HG02884 (cell line): Measurements from ENCODE around the gene UXS1.
A peak's percentile ranks its signal among the peaks of the same experiment; 100 is the strongest.

Experiments
- ATAC-seq: cut with Tn5 transposase; IDR thresholded peaks from one replicate; pipeline ENCODE4 v1.9.1; 2021; ENCODE audit warnings: mild to moderate bottlenecking, moderate library complexity; ENCODE audit not compliant: unreplicated experiment

UXS1 gene

GRCh38 chr2:106161938-106162820, 31.9 kb downstream of the UXS1 start:
- ATAC-seq, result no peak

- no peak for ATAC-seq
These were observed 32.8 kb downstream of the UXS1 start for GRCh38 chr2:106161341-106161740.

- ATAC-seq, result peak; percentile 60
These were observed 33.3 kb downstream of the UXS1 start for GRCh38 chr2:106160786-106161261.

GRCh38 chr2:106159866-106160785, 34.0 kb downstream of the UXS1 start:
- ATAC-seq, result peak; percentile 54

GRCh38 chr2:106158871-106159270, 35.2 kb downstream of the UXS1 start:
- ATAC-seq, result no peak

GRCh38 chr2:106158131-106158530, 36.0 kb downstream of the UXS1 start:
- ATAC-seq, result no peak

- no peak for ATAC-seq
These were observed 36.7 kb downstream of the UXS1 start for GRCh38 chr2:106157416-106157815.

GRCh38 chr2:106156305-106157296, 37.5 kb downstream of the UXS1 start:
- ATAC-seq, result no peak

- no peak for ATAC-seq
These were observed 40.3 kb downstream of the UXS1 start for GRCh38 chr2:106153781-106154180.

- peak; percentile 50 for ATAC-seq
These were observed 46.4 kb downstream of the UXS1 start for GRCh38 chr2:106147665-106148064.

- no peak for ATAC-seq
These were observed 46.9 kb downstream of the UXS1 start for GRCh38 chr2:106147159-106147558.

GRCh38 chr2:106144621-106145331, 49.3 kb downstream of the UXS1 start:
- no peak for ATAC-seq

- ATAC-seq, result no peak
These were observed 50.4 kb downstream of the UXS1 start for GRCh38 chr2:106143495-106144215.

- ATAC-seq, result no peak
These were observed 51.4 kb downstream of the UXS1 start for GRCh38 chr2:106142683-106143082.

- ATAC-seq, result peak; percentile 67
These were observed 53.2 kb downstream of the UXS1 start for GRCh38 chr2:106140913-106141312.

- ATAC-seq, result no peak
These were observed 54.0 kb downstream of the UXS1 start for GRCh38 chr2:106140113-106140512.

GRCh38 chr2:106139238-106139935, 54.7 kb downstream of the UXS1 start:
- ATAC-seq, result no peak

- ATAC-seq, result no peak
These were observed 55.4 kb downstream of the UXS1 start for GRCh38 chr2:106138543-106139237.
